T follicular helper cell (primary cell): Measurements from ENCODE around the gene ACADVL.
A peak's percentile ranks its signal among the peaks of the same experiment; 100 is the strongest.

Source experiments
- DNase-seq: peaks from one replicate; pipeline ENCODE4 v3.0.0-alpha.2; 2020; ENCODE audit warnings: low read depth

Gene ACADVL

DNA sequence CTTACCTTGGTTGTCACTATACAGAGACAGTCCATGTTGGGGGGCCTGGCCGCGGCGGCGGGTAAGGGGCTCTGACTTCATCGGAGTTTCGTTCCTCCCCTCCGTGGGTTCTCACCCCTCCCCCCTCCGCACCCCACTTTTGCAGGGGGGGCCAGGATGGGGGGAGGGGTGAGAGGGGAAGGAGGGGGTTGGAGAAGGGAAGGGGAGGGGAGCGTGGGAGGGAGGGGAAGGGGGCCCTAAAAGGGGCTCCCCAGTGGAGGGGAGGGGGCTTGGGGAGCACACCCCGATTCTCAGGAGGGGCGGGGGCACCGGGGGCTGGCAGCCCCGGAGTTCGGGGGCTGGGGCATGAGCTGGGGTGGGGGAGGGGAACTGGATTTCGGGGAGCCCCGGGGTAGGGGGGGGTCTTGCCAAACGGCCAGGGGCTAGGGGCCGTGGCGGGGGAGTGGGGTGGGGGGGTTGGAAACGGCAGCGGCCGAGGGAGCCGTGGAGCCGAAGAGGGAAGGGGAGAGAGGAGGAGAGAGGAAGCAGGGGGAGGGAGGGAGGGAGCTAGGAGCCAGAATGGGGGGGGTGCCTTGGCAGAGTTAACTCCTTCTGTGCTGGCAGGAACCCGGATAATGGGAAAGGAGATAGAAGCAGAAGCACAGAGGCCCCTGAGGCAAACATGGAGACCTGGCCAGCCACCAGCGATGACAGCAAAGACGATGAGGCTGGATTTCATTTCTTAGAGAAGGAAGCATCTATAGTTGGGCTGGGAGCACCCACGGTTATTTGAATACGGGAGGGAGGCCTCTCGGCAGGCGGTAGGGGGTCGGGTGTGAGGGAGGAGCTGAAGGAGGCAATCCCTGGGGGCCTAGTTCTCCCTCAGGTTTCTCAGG lies 2.4 kb upstream of the ACADVL start:
- no peak for DNase-seq

DNA sequence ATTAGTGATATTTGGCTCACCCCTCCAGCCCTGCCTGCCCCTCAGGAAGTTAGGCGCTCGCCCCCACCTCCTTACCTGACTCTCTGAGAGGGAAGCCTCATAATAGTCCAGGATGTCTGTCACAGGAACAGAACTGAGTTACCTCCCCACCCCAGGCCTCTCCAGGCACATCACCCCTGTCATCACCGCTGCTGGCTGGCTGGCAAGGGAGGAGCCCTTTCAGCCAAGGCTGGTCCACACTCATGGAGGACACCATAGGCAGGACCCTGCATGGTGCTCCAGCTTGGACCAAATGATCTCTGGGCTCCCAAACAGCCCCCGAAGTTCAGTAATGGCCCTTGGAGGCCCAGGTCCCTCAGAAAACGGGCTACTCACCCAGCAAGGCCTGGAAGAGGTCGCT lies 1.6 kb upstream of the ACADVL start:
- DNase-seq, result no peak

DNA sequence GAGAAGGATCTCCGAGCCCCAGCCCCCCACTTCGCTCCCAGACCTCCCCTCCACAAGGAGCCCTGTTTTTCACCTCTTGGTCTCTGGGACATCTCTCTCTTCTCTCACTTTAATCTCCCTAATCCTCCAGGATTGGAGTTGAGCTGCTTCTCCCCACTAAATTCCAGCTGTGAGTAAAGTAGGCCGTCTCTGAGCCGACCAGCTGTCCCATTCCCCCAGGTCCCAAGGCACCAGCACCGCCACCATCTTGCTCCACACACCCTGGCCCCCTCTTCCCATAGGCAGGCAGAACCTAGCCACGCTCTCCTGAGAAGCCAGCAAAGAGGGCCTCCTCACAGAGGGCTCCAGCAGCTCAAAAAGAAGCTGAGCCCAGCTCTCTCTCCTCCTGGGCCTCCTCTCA lies 980 bp upstream of the ACADVL start:
- no peak for DNase-seq

DNA sequence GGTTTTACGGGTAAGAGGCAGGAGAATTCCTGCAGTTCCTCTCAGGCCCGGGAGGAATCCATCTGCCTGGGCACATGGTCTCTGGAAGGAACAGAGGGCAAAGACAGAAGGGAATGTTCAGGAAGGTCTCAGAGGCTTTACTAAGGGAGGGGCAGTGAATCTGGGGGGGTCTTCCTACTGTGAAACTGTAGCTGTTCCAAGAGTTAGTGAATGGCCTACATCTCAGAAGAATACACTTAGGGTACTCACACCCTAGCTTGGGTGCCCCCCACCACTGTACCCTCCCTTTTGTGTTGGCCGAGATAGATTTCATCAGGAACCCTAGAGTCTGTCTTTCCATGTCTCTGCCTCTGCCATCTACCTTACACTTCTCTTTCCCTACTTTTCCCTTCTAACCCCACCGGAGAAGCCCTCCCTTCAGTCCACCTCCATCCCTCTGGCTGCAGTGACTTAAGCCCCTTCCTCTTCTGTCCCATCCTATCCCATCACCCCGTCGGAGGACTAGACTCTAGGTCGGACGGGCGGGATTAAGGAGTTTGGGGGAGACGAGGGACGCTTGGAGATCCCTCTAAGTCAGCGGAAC lies 418 bp upstream of the ACADVL start:
- no peak for DNase-seq

DNA sequence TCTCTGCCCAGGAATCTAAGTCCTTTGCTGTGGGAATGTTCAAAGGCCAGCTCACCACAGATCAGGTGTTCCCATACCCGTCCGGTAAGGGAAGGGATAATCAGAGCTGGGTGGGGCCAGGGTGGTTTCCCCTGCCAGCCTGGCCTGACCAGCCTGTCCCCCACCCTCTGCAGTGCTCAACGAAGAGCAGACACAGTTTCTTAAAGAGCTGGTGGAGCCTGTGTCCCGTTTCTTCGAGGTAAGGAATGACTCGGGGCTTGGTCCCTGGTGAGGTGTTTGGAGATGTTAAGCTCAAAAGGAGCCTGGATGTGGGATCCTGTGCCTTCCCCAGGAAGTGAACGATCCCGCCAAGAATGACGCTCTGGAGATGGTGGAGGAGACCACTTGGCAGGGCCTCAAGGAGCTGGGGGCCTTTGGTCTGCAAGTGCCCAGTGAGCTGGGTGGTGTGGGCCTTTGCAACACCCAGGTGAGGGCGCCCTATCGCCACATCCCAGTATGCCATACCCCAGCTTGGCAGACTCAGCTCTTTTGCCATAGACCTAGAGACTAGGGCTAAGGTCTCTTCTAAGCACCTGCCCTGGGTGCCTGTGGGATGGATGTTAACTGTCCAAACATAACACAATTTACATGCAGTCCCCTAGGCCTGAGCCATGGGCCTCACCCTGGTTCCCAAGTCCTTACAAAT lies 997 bp downstream of the ACADVL start:
- peak; percentile 43 for DNase-seq

DNA sequence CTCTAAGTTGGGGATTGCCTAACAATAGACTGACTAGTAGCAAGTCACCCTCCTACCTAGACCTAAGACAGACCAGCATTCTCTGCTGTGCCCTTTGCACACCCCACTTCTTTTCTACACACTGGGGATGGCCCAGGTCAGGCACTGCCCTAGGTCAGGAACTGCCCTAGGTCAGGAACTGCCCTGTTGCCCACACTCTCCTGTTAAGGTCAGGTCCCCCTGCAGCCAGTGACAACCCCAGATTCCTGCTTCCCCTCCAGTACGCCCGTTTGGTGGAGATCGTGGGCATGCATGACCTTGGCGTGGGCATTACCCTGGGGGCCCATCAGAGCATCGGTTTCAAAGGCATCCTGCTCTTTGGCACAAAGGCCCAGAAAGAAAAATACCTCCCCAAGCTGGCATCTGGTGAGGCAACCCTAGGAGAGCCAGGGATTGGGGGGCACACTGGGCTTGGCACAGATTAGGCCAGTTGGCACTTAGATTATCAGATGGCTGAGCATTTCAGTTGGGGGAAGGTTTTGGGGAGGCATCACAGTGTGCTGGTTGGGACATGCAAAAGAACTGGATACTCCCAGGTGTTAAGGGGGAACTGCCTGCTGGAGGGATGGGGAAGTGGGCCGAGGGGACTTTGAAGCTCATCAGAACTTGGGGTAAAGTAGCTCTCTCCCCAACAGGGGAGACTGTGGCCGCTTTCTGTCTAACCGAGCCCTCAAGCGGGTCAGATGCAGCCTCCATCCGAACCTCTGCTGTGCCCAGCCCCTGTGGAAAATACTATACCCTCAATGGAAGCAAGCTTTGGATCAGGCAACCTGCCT lies 1.7 kb downstream of the ACADVL start:
- DNase-seq, result no peak

DNA sequence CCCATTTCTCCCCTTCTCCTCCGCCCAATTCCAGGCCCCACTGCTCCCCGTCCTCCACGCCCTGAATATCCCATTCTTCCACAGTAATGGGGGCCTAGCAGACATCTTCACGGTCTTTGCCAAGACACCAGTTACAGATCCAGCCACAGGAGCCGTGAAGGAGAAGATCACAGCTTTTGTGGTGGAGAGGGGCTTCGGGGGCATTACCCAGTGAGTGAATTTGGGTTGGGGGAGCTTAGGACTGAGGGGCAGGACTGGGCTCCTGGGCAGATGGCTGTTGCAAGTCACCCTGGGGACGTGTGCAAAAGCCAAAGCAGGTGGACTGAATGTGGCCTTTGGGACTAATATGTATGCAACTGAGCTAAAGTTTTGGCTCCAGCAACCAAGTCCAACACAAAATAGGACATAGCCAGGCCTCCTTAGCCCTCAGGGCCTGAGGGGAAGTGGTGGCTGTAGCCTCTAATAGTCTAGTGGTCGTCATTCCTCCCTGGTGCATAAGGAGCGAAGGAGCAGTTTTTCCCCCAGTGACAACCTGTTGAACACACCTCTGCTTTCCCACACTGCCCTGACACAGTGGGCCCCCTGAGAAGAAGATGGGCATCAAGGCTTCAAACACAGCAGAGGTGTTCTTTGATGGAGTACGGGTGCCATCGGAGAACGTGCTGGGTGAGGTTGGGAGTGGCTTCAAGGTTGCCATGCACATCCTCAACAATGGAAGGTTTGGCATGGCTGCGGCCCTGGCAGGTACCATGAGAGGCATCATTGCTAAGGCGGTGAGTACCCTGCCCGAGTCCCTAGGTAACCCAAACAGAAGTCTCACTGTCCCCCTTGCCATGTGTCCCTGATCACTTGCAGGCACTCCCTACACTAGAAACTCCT lies 2.6 kb downstream of the ACADVL start:
- no peak for DNase-seq

DNA sequence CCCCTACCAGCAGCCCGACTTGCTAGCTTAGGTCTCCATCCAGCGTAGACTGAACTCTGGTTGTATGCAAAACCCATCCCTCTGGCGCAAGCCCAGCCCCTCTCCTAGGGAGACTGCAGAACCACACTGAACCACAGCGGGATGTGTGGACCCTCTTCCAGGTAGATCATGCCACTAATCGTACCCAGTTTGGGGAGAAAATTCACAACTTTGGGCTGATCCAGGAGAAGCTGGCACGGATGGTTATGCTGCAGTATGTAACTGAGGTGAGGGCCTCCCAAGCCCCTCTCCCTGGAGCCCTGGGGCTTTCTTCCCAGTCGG lies 3.2 kb downstream of the ACADVL start:
- DNase-seq, result no peak

DNA sequence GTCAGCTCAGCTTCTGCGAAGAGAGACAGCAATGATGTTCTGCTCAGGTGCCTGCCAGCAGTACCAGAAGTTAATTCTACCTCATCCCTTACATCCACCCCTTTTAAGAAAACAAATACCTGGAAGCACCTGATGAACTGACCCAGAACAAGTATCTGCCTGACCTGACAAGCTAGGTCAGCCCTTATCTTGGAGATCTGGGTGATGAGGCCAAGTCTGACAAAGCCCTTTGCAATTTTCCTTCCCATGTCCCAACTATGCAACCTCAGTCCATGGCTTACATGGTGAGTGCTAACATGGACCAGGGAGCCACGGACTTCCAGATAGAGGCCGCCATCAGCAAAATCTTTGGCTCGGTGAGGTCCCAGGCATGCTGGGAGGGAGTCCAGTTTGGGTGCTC lies 3.6 kb downstream of the ACADVL start:
- no peak for DNase-seq

DNA sequence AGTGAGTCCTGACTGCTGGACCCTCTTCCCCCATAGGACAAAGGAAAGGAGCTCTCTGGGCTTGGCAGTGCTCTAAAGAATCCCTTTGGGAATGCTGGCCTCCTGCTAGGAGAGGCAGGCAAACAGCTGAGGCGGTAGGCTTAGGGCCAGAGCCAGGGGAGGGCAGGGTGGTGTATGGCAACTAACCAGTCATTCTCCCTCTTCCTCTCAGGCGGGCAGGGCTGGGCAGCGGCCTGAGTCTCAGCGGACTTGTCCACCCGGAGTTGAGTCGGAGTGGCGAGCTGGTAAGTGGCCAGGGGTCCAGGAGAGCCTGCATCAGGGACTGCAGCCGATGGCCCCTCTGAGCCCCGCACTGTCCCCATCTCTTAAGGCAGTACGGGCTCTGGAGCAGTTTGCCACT lies 4.4 kb downstream of the ACADVL start:
- no peak for DNase-seq

DNA sequence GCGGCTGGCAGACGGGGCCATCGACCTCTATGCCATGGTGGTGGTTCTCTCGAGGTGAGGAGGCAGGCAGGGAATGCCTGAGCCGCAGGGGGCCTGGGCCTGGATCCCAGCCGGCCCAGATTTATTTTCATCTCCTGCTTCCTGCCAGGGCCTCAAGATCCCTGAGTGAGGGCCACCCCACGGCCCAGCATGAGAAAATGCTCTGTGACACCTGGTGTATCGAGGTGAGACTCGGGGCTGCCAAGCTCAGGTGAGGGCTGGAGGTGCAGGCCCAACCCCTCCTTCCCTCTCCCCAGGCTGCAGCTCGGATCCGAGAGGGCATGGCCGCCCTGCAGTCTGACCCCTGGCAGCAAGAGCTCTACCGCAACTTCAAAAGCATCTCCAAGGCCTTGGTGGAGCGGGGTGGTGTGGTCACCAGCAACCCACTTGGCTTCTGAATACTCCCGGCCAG lies 4.9 kb downstream of the ACADVL start:
- no peak for DNase-seq

DNA sequence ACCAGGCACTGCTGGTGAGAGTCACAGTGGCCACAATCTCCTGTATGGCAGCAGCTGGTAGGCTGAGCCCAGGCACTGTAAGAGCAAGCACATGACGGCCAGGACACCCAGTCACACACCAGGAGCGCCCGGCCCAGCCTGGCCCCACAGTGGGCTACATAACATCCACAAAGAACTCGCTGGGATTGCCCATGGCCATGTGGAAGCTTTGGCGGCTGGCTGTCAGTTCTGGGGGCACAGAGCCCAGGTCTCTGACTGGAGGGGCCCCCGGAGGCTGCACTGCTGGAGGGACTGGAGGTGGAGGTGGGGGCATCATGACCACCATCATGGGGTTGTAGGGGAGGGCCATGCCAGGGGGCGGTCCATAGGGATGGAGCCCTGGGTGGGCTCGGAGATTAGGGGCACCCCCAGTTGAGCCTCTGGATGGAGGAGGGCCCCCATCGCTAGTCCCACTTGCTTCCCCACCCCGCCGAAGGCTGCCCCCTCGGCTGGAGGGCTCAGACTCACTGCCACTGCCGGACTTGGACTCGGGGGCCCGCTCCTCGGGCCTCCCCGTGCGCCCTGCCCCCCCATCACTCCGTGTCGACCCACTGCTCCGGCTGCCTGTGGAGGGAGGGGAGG lies 6.1 kb downstream of the ACADVL start:
- no peak for DNase-seq

DNA sequence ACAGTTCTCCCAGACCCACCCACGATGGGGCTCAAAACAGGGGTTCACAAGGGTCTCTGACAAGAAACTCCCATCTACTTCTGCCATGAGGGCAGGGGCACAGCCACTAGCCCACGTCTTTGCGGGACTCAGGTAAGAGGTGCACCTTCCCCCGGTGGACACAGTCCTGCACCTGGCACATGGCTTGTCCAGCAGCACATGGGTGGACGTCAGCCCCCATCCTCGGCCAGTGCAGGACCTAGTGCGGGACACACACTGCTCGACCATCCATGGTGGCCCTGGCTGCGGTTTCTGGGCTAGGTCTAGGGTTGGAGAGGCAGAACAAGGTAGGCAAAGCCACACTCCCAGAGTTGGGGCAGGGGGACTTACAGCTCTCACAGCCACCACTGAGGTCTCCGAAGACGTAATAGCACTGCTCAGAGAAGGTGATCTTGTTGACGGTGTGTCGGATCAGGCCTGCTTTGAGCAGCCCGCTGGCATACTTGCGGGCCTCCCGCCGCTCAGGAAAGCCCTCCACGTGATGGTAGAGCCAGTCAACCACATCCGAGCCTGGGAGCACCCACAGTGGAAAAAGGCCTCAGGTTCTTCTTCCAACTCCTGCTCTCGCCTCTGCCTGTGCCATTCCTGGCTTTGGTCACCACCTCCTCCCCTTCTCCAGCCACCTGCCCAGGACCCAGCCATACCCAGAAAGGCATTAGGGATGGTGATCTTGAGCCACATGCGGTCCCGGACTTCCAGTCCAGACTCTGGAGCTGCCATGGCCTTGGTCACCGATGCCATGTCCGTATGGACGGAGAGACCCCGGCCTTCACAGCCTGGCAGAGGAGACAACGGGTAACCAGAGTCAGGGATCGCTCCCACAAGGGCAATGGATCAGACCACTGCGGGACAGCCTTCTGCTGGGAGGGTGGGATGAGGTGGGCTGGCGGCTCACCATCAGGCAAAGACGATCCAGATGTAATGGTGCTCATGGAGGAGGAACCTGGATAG lies 7.3 kb downstream of the ACADVL start:
- DNase-seq, result no peak

DNA sequence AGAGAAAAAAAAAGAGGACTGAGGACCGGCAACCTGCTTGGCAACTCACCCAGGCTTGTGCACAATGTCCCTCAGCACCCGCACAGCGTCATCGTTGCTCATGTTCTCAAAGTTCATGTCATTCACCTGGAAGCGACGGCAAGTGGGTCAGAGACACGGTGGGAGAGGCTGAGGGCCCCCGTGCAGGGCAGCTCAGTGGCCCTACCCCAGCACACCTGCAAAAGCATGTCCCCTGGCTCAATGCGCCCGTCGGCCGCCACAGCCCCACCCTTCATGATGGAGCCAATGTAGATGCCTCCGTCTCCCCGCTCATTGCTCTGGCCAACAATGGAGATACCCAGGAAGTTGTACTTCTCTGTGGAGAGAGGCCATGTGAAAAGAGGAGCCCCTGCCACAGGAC lies 9.2 kb downstream of the ACADVL start:
- DNase-seq, result no peak

DNA sequence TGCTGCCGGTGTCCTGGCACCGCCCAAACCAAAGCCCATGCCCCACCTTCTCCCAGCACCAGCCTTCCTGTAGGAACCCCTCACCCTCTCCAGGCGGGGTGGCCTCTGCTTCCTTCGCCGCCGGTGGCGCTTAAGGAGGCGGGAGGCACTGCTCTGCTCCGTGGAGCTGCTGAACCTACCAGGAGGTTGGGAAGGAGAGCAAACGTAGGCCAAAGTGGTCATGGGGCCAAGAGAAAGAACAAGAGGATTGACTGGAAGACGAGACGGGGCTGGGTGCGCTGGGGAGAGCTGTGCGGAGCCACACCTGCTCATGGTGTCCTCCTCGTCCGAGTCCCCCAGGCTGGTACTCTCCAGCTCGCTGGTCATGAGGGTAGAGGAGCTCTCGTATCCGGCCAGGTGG lies 9.8 kb downstream of the ACADVL start:
- no peak for DNase-seq

DNA sequence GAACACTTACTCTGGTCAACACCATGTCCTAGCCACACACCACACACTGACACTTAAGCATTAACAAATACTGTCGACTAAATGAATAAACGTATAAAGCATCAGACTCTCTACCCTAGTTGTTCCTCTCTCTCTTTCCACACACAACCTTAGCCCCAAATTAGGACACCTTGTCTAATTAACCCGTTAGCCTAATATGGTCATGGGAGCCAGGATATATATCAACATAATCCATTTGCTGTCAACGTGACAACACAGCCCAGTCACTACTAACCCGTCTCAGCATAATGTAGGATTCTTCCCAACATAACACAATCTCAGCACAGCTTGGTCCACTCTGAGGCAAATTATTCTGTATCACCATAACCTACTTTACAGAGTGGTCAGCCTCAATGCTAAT lies 12.4 kb downstream of the ACADVL start:
- no peak for DNase-seq

DNA sequence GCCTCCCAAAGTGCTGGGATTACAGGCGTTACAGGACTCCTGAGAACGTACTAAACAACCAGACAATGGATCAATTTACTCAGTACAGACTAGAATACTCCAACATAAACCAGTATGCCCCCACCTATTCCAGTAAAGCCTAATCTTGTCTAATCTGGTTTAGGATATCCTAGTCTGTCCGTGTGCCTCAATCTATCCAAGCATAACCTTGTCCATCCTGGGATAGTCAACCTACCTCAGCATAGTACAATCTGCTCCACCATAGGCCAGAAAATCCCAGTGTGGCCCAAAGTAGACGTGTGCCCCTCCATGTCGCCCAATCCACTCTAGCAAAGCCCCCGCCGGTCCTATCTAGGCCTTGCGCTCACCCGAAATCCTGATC lies 14.0 kb downstream of the ACADVL start:
- no peak for DNase-seq

DNA sequence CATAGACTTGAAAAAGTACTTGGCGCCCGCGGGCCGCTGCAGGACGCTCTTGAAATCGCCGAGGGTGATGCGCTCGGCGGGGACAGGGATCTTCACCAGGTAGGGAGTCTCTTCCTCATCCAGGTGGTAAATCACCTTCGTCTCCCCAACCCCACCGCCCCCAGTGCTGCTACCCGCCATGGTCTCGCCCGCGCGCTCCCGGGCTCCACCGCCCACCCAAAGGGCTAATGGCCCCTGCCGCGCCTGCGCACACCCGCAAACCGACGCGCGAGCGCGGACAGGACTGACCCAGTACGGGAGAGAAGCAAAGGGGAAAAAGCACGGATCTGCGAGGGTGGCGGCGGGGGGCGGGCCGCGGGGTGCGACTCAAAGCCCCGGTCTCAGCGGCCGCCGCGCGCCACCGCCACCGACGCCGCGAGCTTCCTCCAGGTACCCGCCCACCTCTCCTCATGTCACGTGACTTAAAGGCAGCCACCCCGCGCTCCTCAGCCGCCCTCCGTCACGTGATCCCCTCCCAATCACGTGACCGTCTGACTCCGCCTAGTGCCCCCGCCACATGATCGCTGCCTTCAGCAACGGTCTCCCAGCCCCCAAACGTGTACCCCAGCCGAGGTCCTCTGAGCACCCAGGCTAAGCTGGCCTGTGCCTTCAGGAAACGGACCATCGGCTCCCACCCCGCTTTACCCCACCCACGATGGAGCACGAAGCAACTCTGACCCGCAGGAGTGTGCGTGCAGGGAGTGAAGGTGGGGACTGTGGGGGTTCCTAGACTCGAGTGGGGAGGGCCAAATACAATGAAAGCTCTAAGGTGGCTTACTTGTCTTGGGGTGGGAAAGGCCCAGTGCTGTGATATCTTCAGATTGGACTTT lies 14.6 kb downstream of the ACADVL start, which contains the start of gene DVL2:
DVL2 (minus strand) TSS at position 435 of the 869 bp plus-strand sequence; CDS start at position 180, 255 bp downstream.
- DNase-seq, result peak; percentile 93
